KMS-11 (cell line): Measurements from ENCODE around the gene PYGO1.
"Not testable (repeated sequence)": the region's sequence is repeated elsewhere in the genome, so short reads cannot be mapped to it uniquely, and the experiment has no call there.

Source experiments
- H2AFZ ChIP-seq: fragments of 200-600 bp; sonication (generic); 2 replicates; pipeline ENCODE4 v1.6.1; 2016; ENCODE audit warnings: antibody characterized with exemption, mixed run types, low read depth
- H3K27ac ChIP-seq: fragments of 200-600 bp; sonication (generic); 2 replicates; pipeline ENCODE4 v1.6.1; 2016; ENCODE audit warnings: mild to moderate bottlenecking, mixed run types
- H3K27me3 ChIP-seq: fragments of 200-600 bp; sonication (generic); 2 replicates; pipeline ENCODE4 v1.6.1; 2017; ENCODE audit warnings: mild to moderate bottlenecking, low read depth, mixed run types, moderate library complexity; ENCODE audit not compliant: insufficient read depth
- H3K36me3 ChIP-seq: fragments of 200-600 bp; sonication (generic); 2 replicates; pipeline ENCODE4 v1.6.1; 2017; ENCODE audit warnings: mild to moderate bottlenecking, mixed run types; ENCODE audit not compliant: insufficient read depth
- H3K4me1 ChIP-seq: fragments of 200-600 bp; sonication (generic); 2 replicates; pipeline ENCODE4 v1.6.1; 2016; ENCODE audit warnings: mild to moderate bottlenecking, low read depth, mixed run types; ENCODE audit not compliant: poor library complexity, severe bottlenecking
- H3K4me2 ChIP-seq: fragments of 200-600 bp; sonication (generic); 2 replicates; pipeline ENCODE4 v1.7.0; 2016; ENCODE audit warnings: mild to moderate bottlenecking, mixed run types
- H3K4me3 ChIP-seq: fragments of 200-600 bp; sonication (generic); IDR thresholded peaks from 2 replicates; pipeline ENCODE4 v1.6.1; 2017; ENCODE audit warnings: low read depth, low read length, mixed read lengths; ENCODE audit not compliant: insufficient read depth
- H3K79me2 ChIP-seq: fragments of 200-600 bp; sonication (generic); 2 replicates; pipeline ENCODE4 v1.6.1; 2016; ENCODE audit warnings: low read depth, mixed run types; ENCODE audit not compliant: insufficient read depth
- H3K9ac ChIP-seq: fragments of 200-600 bp; sonication (generic); 2 replicates; pipeline ENCODE4 v1.6.1; 2016; ENCODE audit warnings: mild to moderate bottlenecking, mixed run types
- H4K20me1 ChIP-seq: fragments of 200-600 bp; sonication (generic); 2 replicates; pipeline ENCODE4 v1.6.1; 2016; ENCODE audit warnings: mild to moderate bottlenecking, mixed run types; ENCODE audit not compliant: insufficient read depth
- CTCF ChIP-seq: fragments of 200-600 bp; sonication (generic); conservative IDR thresholded peaks from 2 replicates; pipeline ENCODE4 v1.6.1; 2017; ENCODE audit warnings: low read depth, mild to moderate bottlenecking, antibody characterized with exemption, low read length, moderate library complexity, mixed read lengths

PYGO1 gene

GRCh38 chr15:55518009-55518408 lies 70.1 kb downstream of the PYGO1 start:
- Histone ChIP-seq H3K79me2 (no peaks in the 10 kb centered on the region), H3K27me3 (no peaks in the 10 kb centered on the region), H3K36me3 (no peaks in the 10 kb centered on the region), H3K4me1 (no peaks in the 10 kb centered on the region), H3K4me3 (no peak overlapping the region), H3K4me2 (no peak overlapping the region), H3K27ac (no peak overlapping the region), H2AFZ (no peak overlapping the region), H4K20me1 (no peaks in the 10 kb centered on the region), H3K9ac (no peak overlapping the region)
- TF ChIP-seq CTCF = no peak

- Histone ChIP-seq H3K9ac (no peak overlapping the region), H2AFZ (no peak overlapping the region)
Observed at GRCh38 chr15:55515991-55516776, 72.0 kb downstream of the PYGO1 start.

DNA sequence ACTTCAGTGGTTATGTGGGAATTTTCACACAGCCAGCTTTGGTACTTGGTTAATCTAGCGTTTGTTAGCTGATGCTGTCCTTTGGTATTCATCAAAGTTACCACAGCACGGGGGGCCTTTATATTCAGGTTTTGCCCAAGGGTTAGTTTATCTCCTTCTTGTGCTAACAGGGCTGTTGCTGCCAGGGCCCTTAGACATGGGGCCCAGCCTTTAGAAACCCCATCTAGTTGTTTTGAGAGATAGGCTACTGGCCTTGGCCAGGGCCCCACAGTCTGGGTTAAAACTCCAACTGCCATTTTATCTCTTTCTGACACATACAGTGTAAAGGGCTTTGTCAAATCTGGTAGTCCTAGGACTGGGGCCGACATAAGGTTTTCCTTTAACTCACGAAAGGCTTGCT lies 72.7 kb downstream of the PYGO1 start:
- no peak for TF ChIP-seq CTCF
- Histone ChIP-seq H3K36me3 (no peaks in the 10 kb centered on the region), H3K4me1 (no peaks in the 10 kb centered on the region), H3K27ac (no peak overlapping the region), H3K4me3 (no peak overlapping the region), H3K79me2 (no peaks in the 10 kb centered on the region), H3K9ac (no peak overlapping the region), H4K20me1 (no peaks in the 10 kb centered on the region), H2AFZ (no peak overlapping the region), H3K4me2 (no peak overlapping the region), H3K27me3 (no peaks in the 10 kb centered on the region)

More at GRCh38 chr15:55515991-55516776, 72.0 kb downstream of the PYGO1 start:
- Histone ChIP-seq H3K4me1 (no peaks in the 10 kb centered on the region), H3K79me2 (no peaks in the 10 kb centered on the region), H3K27me3 (no peaks in the 10 kb centered on the region), H4K20me1 (no peaks in the 10 kb centered on the region), H3K4me2 (no peak overlapping the region), H3K27ac (no peak overlapping the region), H3K36me3 (no peaks in the 10 kb centered on the region), H3K4me3 (no peak overlapping the region)
- TF ChIP-seq CTCF = no peak

- Histone ChIP-seq H3K9ac (no peak overlapping the region), H3K4me3 (no peak overlapping the region), H4K20me1 (no peaks in the 10 kb centered on the region), H3K4me1 (no peaks in the 10 kb centered on the region), H3K27me3 (no peaks in the 10 kb centered on the region), H3K36me3 (no peaks in the 10 kb centered on the region), H3K27ac (no peak overlapping the region), H2AFZ (no peak overlapping the region), H3K4me2 (no peak overlapping the region), H3K79me2 (no peaks in the 10 kb centered on the region)
- no peak for TF ChIP-seq CTCF
Observed at GRCh38 chr15:55514414-55514850, 73.7 kb downstream of the PYGO1 start.

DNA sequence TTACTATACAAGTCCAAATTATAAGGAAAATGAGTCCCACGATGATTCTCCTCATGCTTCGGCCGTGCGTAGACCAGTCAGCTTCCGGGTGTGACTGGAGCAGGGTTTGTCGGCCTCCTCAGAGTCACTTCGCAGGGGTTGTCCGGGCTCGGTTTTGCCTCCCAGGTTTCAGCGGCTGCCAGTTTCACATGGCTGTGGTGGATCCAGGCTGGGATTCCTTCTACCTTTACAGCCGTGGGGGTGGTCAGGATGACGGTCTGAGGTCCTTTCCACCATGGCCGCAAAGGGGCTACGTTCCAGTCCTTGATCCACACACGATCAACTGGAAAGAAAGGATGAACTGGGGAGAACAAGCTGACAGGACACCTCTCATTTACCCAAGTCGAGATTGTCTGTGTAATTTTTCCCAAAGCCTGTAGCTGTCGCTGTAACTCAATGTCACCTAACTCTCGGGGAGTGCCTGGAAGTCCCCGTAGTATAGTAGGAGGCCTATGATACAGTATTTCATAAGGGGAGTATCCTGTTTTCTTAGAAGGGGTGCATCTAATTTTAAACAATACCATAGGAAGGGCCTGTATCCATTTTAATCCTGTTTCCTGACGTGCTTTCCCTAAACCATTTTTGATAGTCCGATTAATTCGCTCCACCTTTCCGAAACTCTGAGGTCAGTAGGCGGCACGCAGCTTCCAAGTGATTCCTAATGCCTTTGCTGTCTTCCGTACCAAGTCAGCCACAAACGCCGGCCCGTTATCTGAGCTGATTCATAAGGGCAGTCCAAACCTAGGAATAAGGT lies 74.3 kb downstream of the PYGO1 start:
- not testable (repeated sequence) for H4K20me1 ChIP-seq, H3K36me3 ChIP-seq, H3K4me1 ChIP-seq, H3K4me2 ChIP-seq, H2AFZ ChIP-seq, H3K79me2 ChIP-seq, H3K27ac ChIP-seq, H3K4me3 ChIP-seq, H3K27me3 ChIP-seq, H3K9ac ChIP-seq
